IMR-90 (cell line): Measurements from ENCODE around the gene MPPED1. TPM values are rescaled to one million over a fixed set of nuclear protein-coding genes. Genes with fewer than 3 reads are reported as not detected.

ENCODE experiments used
- ATAC-seq: fragments of 200-7000 bp; cut with Tn5 transposase; 2 replicates; pipeline ENCODE4 v1.9.1; 2020; ENCODE audit warnings: low read depth, mild to moderate bottlenecking, moderate library complexity
- BruUV-seq: library from RNA; stranded (reverse); fragments of 400-500 nt; replicated peaks from 2 replicates; lab custom pipeline; 2021; lab: Mats Ljungman, UMichigan
- CTCF ChIA-PET: fragments of 300-600 bp; formaldehyde crosslinking; extraction: SDS; loops from one replicate; lab custom pipeline; 2021; ENCODE audit warnings: antibody characterized with exemption; lab: Yijun Ruan, JAX
- POLR2A ChIA-PET: fragments of 300-600 bp; sonication (Branson Sonifier 250); formaldehyde crosslinking; loops from one replicate; lab custom pipeline; 2022; ENCODE audit warnings: antibody characterized with exemption; ENCODE audit not compliant: unreplicated experiment; lab: Charles Lee
- DNase-seq: peaks from one replicate; pipeline ENCODE4 v3.0.0; 2013
- H2AFZ ChIP-seq: replicated peaks from 2 replicates; pipeline ENCODE3; 2013; ENCODE audit warnings: low read length, mild to moderate bottlenecking; ENCODE audit not compliant: poor library complexity
- H2AK5ac ChIP-seq: 2 replicates; pipeline ENCODE4 v1.6.1; 2013; ENCODE audit warnings: low read depth, low read length, inconsistent platforms
- H2AK9ac ChIP-seq: replicated peaks from 2 replicates; pipeline ENCODE3; 2013; ENCODE audit warnings: mild to moderate bottlenecking, low read depth, low read length, moderate library complexity; ENCODE audit not compliant: poor library complexity
- H2BK120ac ChIP-seq: 2 replicates; pipeline ENCODE4 v1.6.1; 2013; ENCODE audit warnings: low read depth, low read length, inconsistent platforms
- H2BK15ac ChIP-seq: 3 replicates; pipeline ENCODE4 v1.6.1; 2013; ENCODE audit warnings: low read depth, low read length, inconsistent platforms
- H2BK20ac ChIP-seq: 2 replicates; pipeline ENCODE4 v1.6.1; 2013; ENCODE audit warnings: low read depth, mild to moderate bottlenecking, inconsistent platforms, low read length, moderate library complexity
- H2BK5ac ChIP-seq: 2 replicates; pipeline ENCODE4 v1.6.1; 2013; ENCODE audit warnings: mild to moderate bottlenecking, low read depth, low read length, inconsistent platforms; ENCODE audit not compliant: poor library complexity, severe bottlenecking
- H3K14ac ChIP-seq: replicated peaks from 2 replicates; pipeline ENCODE4 v1.6.1; 2013; ENCODE audit warnings: low read depth, low read length, inconsistent platforms
- H3K18ac ChIP-seq: 2 replicates; pipeline ENCODE4 v1.6.1; 2013; ENCODE audit warnings: low read depth, low read length, control low read depth
- H3K23ac ChIP-seq: 2 replicates; pipeline ENCODE4 v1.6.1; 2013; ENCODE audit warnings: low read depth, low read length, inconsistent platforms
- H3K27ac ChIP-seq: 2 replicates; pipeline ENCODE4 v1.5.1; 2013; ENCODE audit warnings: mild to moderate bottlenecking, control low read depth, low read length; ENCODE audit not compliant: insufficient read depth
- H3K27me3 ChIP-seq: 2 replicates; pipeline ENCODE4 v1.6.1; 2013; ENCODE audit warnings: low read length; ENCODE audit not compliant: control insufficient read depth, insufficient read depth
- H3K36me3 ChIP-seq: 2 replicates; pipeline ENCODE4 v1.6.1; 2013; ENCODE audit warnings: low read length, mixed read lengths; ENCODE audit not compliant: control insufficient read depth, insufficient read depth
- H3K4ac ChIP-seq: 2 replicates; pipeline ENCODE4 v1.6.1; 2013; ENCODE audit warnings: low read depth, low read length, inconsistent platforms
- H3K4me1 ChIP-seq: 2 replicates; pipeline ENCODE4 v1.6.1; 2013; ENCODE audit warnings: low read length, mixed read lengths; ENCODE audit not compliant: control insufficient read depth, insufficient read depth
- H3K4me2 ChIP-seq: 2 replicates; pipeline ENCODE4 v1.6.1; 2013; ENCODE audit warnings: low read depth, mild to moderate bottlenecking, control low read depth, low read length, moderate library complexity
- H3K4me3 ChIP-seq: 2 replicates; pipeline ENCODE4 v1.5.1; 2013; ENCODE audit warnings: low read depth, mild to moderate bottlenecking, control low read depth, low read length, moderate library complexity; ENCODE audit not compliant: insufficient read depth
- H3K56ac ChIP-seq: 2 replicates; pipeline ENCODE4 v1.6.1; 2013; ENCODE audit warnings: low read length, inconsistent platforms; ENCODE audit not compliant: insufficient read depth; ENCODE audit errors: extremely low read depth
- H3K79me1 ChIP-seq, 2 experiments: 2 replicates each; pipeline ENCODE4 v1.6.1; 2013; ENCODE audit warnings: low read length in 2 of 2, inconsistent platforms in 1 of 2, low read depth in 1 of 2
- H3K9ac ChIP-seq: 2 replicates; pipeline ENCODE4 v1.6.1; 2013; ENCODE audit warnings: low read depth, low read length, control low read depth
- H3K9me1 ChIP-seq: 2 replicates; pipeline ENCODE4 v1.6.1; 2013; ENCODE audit warnings: low read length, inconsistent platforms; ENCODE audit not compliant: insufficient read depth
- H3K9me3 ChIP-seq: 2 replicates; pipeline ENCODE4 v1.6.1; 2013; ENCODE audit warnings: low read length; ENCODE audit not compliant: control insufficient read depth, insufficient read depth
- H4K20me1 ChIP-seq: 2 replicates; pipeline ENCODE4 v1.6.1; 2013; ENCODE audit warnings: low read length, inconsistent platforms; ENCODE audit not compliant: insufficient read depth
- H4K5ac ChIP-seq: 2 replicates; pipeline ENCODE4 v1.6.1; 2013; ENCODE audit warnings: mild to moderate bottlenecking, low read depth, low read length, control low read depth
- H4K8ac ChIP-seq, 2 experiments: 2 replicates each; pipeline ENCODE4 v1.6.1; 2013; ENCODE audit warnings: low read depth in 2 of 2, low read length in 2 of 2, control low read depth in 1 of 2, inconsistent platforms in 1 of 2
- H4K91ac ChIP-seq: 2 replicates; pipeline ENCODE4 v1.6.1; 2013; ENCODE audit warnings: low read depth, low read length, inconsistent platforms; ENCODE audit not compliant: insufficient read depth
- BHLHE40 ChIP-seq: fragments of 150-350 bp; IDR thresholded peaks from 2 replicates; pipeline ENCODE4 v1.6.1; 2016; ENCODE audit warnings: mild to moderate bottlenecking, low read depth, low read length
- CEBPB ChIP-seq: IDR thresholded peaks from 2 replicates; pipeline ENCODE4 v1.6.1; 2012; ENCODE audit warnings: low read depth, low read length, improper control_type of control experiment
- FOS ChIP-seq: fragments of 150-350 bp; IDR thresholded peaks from 2 replicates; pipeline ENCODE4 v1.6.1; 2016; ENCODE audit warnings: low read depth, low read length
- MAZ ChIP-seq: IDR thresholded peaks from 2 replicates; pipeline ENCODE4 v1.6.1; 2012; ENCODE audit warnings: low read depth, mild to moderate bottlenecking, low read length, improper control_type of control experiment, moderate library complexity, borderline replicate concordance
- POLR2A ChIP-seq: IDR thresholded peaks from 2 replicates; pipeline ENCODE4 v1.6.1; 2012; ENCODE audit warnings: mild to moderate bottlenecking, low read depth, low read length
- RAD21 ChIP-seq: IDR thresholded peaks from 2 replicates; pipeline ENCODE4 v1.6.1; 2012; ENCODE audit warnings: low read length, improper control_type of control experiment
- RCOR1 ChIP-seq: IDR thresholded peaks from 2 replicates; pipeline ENCODE4 v1.6.1; 2012; ENCODE audit warnings: mild to moderate bottlenecking, low read length, improper control_type of control experiment; ENCODE audit not compliant: insufficient replicate concordance
- WGBS, 2 experiments: methylation state at CpG; one replicate each; pipeline versions ENCODE4 v1.1.5 to v1.1.7; 2013; ENCODE audit warnings: missing lambda C conversion rate in 2 of 2; ENCODE audit not compliant: insufficient read length in 1 of 2; ENCODE audit errors: extremely low coverage in 2 of 2; 5-methylcytosine and 5-hydroxymethylcytosine counted together
- dilution Hi-C: fragments of 300-500 bp; cut with HindIII; formaldehyde crosslinking; loops from one replicate; pipeline ENCODE4 v1.14.3; 2018; ENCODE audit warnings: low sequenced_read_pairs; ENCODE audit not compliant: unreplicated experiment
- in situ Hi-C: fragments of 300-500 bp; cut with MboI; formaldehyde crosslinking; loops from 3 replicates; pipeline ENCODE4 v1.14.3; 2019; ENCODE audit warnings: low sequenced_read_pairs, inconsistent platforms, mixed read lengths
- intact Hi-C: fragments of 100-400 bp; cut with micrococcal nuclease; formaldehyde crosslinking; loops from 2 replicates; pipeline ENCODE4 v1.10.0; 2022
- polyA plus RNA-seq, 3 experiments: library from polyadenylated mRNA; depleted of rRNA; stranded (reverse); fragments of >200 nt; gene quantifications; 2 replicates each; pipeline ENCODE4 v1.2.3, GENCODE V29; 2012; ENCODE audit warnings: low replicate concordance in 1 of 3
- total RNA-seq: library from RNA; depleted of rRNA; stranded (reverse); fragments of >200 nt; gene quantifications from 2 replicates; pipeline ENCODE4 v1.2.3, GENCODE V29; 2012
- TF ChIP-seq, protein P1 (sequence below): fragments of 150-350 bp; IDR thresholded peaks from 2 replicates; pipeline ENCODE4 v1.6.1; 2017; ENCODE audit warnings: mild to moderate bottlenecking, antibody characterized with exemption, low read length, low read depth
- TF ChIP-seq, protein P2 (sequence below): conservative IDR thresholded peaks from 2 replicates; pipeline ENCODE4 v1.5.1; 2012; ENCODE audit warnings: mild to moderate bottlenecking, low read depth, low read length, improper control_type of control experiment
- TF ChIP-seq, protein P3 (sequence below): fragments of 150-350 bp; IDR thresholded peaks from 2 replicates; pipeline ENCODE4 v1.6.1; 2016; ENCODE audit warnings: low read depth, mild to moderate bottlenecking, low read length, moderate library complexity, borderline replicate concordance

The MPPED1 gene
- total and polyA plus RNA-seq, 2 of the 4 experiments (the other 2 are of a cell fraction) = not detected

DNA sequence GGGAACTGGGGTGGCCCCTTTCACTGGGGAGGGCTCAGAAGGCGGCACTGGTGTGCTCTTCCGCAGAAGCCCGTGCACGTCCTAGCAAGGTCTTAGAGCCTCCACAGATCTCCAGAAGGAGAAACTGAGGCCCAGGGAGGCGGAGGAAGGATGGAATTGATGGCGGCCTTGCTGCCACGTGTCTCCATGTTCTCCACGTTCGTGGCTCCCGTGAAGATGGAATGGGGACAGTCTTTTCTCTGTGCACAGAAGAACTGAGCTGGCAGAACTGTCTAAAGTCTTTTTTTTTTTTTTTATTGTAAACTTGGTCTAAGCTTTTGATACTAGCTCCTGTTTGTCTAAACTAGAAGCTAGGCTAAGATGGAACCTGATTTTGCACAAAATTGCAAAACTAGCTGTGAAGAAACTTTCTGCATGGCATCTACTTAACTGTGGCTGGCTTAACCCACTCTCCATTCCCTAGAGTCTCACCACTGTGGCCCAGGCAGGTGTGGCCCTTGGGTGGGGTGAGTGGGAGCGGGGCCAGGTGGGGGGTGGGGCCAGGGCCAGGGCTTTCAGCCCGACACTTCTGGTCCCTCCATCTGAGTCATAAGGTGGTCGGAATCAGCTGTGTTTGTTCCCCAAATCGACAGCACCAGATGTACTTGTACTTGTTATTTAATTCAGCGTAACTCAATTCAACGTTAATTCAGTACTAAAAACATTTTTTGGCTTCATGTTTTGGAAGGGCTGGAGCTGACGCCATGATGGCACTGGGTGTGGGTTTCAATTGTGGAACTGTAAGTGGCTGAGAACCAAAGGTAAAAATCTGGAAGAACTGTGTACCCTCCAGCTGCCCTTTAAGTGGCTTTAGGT lies 120.7 kb downstream of the MPPED1 start:
- intact Hi-C loops = no loop called here
- Histone ChIP-seq H3K9me1 (no peaks in the 10 kb centered on the region), H4K91ac (no peak overlapping the region), H3K18ac (no peak overlapping the region), H3K9ac (no peak overlapping the region), H3K4ac (no peak overlapping the region), H4K5ac (no peak overlapping the region), H3K79me1 (no peaks in the 10 kb centered on the region), H2AFZ (no peak overlapping the region), H3K4me2 (no peak overlapping the region), H2BK20ac (no peak overlapping the region), H4K20me1 (no peaks in the 10 kb centered on the region), H3K14ac (no peak overlapping the region), H3K4me3 (no peak overlapping the region), H2BK120ac (no peak overlapping the region), H2BK15ac (no peak overlapping the region), H4K8ac (no peak overlapping the region), H3K23ac (no peak overlapping the region), H3K36me3 (no peaks in the 10 kb centered on the region), H3K9me3 (no peaks in the 10 kb centered on the region), H3K56ac (no peak overlapping the region), H2AK9ac (no peak overlapping the region), H2AK5ac (no peak overlapping the region), H2BK5ac (no peak overlapping the region), H3K27ac (no peak overlapping the region), H3K4me1 (no peaks in the 10 kb centered on the region), H3K27me3 (no peaks in the 10 kb centered on the region)
- ATAC-seq (no peak), DNase-seq (no peak)
- dilution Hi-C loops = no loop called here
- WGBS, 2 experiments = 58% methylated on average over 4 of the region's 17 CpGs; no CpG with 5 or more reads in 1 of the 2 experiments
- POLR2A ChIA-PET = interaction anchor here (0.6 kb wide), 2 partner anchors 183 to 542 kb away, joined by 6 to 7 read pairs; no protein-coding TSS in a partner anchor
- in situ Hi-C loops = no loop called here
- TF ChIP-seq MAZ (no peak), FOS (no peak), RCOR1 (no peak), CEBPB (no peak), BHLHE40 (no peak), RAD21 (no peak), POLR2A (no peak)
- TF ChIP-seq, protein P1, sequence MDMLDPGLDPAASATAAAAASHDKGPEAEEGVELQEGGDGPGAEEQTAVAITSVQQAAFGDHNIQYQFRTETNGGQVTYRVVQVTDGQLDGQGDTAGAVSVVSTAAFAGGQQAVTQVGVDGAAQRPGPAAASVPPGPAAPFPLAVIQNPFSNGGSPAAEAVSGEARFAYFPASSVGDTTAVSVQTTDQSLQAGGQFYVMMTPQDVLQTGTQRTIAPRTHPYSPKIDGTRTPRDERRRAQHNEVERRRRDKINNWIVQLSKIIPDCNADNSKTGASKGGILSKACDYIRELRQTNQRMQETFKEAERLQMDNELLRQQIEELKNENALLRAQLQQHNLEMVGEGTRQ = no peak
- TF ChIP-seq, protein P2, sequence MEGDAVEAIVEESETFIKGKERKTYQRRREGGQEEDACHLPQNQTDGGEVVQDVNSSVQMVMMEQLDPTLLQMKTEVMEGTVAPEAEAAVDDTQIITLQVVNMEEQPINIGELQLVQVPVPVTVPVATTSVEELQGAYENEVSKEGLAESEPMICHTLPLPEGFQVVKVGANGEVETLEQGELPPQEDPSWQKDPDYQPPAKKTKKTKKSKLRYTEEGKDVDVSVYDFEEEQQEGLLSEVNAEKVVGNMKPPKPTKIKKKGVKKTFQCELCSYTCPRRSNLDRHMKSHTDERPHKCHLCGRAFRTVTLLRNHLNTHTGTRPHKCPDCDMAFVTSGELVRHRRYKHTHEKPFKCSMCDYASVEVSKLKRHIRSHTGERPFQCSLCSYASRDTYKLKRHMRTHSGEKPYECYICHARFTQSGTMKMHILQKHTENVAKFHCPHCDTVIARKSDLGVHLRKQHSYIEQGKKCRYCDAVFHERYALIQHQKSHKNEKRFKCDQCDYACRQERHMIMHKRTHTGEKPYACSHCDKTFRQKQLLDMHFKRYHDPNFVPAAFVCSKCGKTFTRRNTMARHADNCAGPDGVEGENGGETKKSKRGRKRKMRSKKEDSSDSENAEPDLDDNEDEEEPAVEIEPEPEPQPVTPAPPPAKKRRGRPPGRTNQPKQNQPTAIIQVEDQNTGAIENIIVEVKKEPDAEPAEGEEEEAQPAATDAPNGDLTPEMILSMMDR = no peak
- TF ChIP-seq, protein P3, sequence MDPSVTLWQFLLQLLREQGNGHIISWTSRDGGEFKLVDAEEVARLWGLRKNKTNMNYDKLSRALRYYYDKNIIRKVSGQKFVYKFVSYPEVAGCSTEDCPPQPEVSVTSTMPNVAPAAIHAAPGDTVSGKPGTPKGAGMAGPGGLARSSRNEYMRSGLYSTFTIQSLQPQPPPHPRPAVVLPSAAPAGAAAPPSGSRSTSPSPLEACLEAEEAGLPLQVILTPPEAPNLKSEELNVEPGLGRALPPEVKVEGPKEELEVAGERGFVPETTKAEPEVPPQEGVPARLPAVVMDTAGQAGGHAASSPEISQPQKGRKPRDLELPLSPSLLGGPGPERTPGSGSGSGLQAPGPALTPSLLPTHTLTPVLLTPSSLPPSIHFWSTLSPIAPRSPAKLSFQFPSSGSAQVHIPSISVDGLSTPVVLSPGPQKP = no peak
- BruUV-seq = no TSS peak
- CTCF ChIA-PET = interaction anchor here (0.9 to 1.0 kb wide), 2 partner anchors 9 to 12 kb away, joined by 3 read pairs; no protein-coding TSS in a partner anchor
